Tibial nerve (tissue), 3 donors: ENCODE results near the gene RBM4B.

ENCODE experiments used
- CTCF ChIP-seq, 5 experiments: fragments of 200-600 bp in 3 of 5; fragments of 450-650 bp in 2 of 5; sonication (generic) in 3 of 5; IDR thresholded peaks; one replicate each; pipeline ENCODE4 v1.5.1; 2016 to 2019; ENCODE audit warnings: antibody characterized with exemption in 5 of 5, mild to moderate bottlenecking in 3 of 5, moderate library complexity in 2 of 5
- POLR2A ChIP-seq, 2 donors: fragments of 450-650 bp; IDR thresholded peaks; one replicate each; pipeline ENCODE4 v1.6.1; 2017; ENCODE audit warnings: antibody characterized with exemption in 2 of 2, mild to moderate bottlenecking in 2 of 2, moderate library complexity in 2 of 2

GRCh38 chr11:66689661-66690590 lies 12.2 kb upstream of the RBM4B start:
- TF ChIP-seq CTCF (IDR thresholded peaks at IDR 0.05) (no peak), POLR2A (IDR thresholded peaks at IDR 0.05) (no peak)
